Keratinocyte (primary cell): ENCODE data around the gene SNX3.

Source experiments
- CTCF ChIP-seq, 3 experiments: IDR thresholded peaks in 1 of 3; conservative IDR thresholded peaks in 1 of 3; optimal IDR thresholded peaks in 1 of 3; 2 replicates in 2 of 3; 3 replicates in 1 of 3; pipeline versions ENCODE3 to v1.5.1; 2011; ENCODE audit warnings: low read length in 3 of 3, mild to moderate bottlenecking in 3 of 3, moderate library complexity in 2 of 3, control low read depth in 1 of 3, inconsistent platforms in 1 of 3; ENCODE audit not compliant: insufficient read depth in 2 of 3; ENCODE audit errors: extremely low read depth in 1 of 3
- EZH2 ChIP-seq: IDR thresholded peaks from one replicate; pipeline ENCODE4 v1.6.1; 2012; ENCODE audit warnings: inconsistent platforms, mild to moderate bottlenecking, low read length, moderate library complexity

GRCh38 chr6:108293527-108294296, 32.9 kb upstream of the SNX3 start:
- TF ChIP-seq CTCF (optimal IDR thresholded peaks at IDR 0.05 in 1 of 3, IDR thresholded peaks at IDR 0.05 in 1 of 3, conservative IDR thresholded peaks at IDR 0.05 in 1 of 3; ENCODE audit: extremely low read depth in 1 of 3, insufficient read depth in 2 of 3, low read length in 3 of 3) (no peak), EZH2 (no peak)
